HUES64 (cell line): Measurements from ENCODE around the gene TMEM161A. TPM values are rescaled to one million over a fixed set of nuclear protein-coding genes. Genes with fewer than 3 reads are reported as not detected.
A peak's percentile ranks its signal among the peaks of the same experiment; 100 is the strongest.
"Not testable (repeated sequence)": the region's sequence is repeated elsewhere in the genome, so short reads cannot be mapped to it uniquely, and the experiment has no call there.

ENCODE experiments used
- H3K27ac ChIP-seq: 2 replicates; pipeline ENCODE4 v1.7.0; 2013; ENCODE audit warnings: low read depth, low read length, inconsistent platforms
- H3K27me3 ChIP-seq: 2 replicates; pipeline ENCODE4 v1.6.1; 2013; ENCODE audit warnings: mild to moderate bottlenecking, low read length; ENCODE audit not compliant: insufficient read depth
- H3K36me3 ChIP-seq: 2 replicates; pipeline ENCODE4 v1.6.1; 2013; ENCODE audit warnings: mild to moderate bottlenecking, low read length; ENCODE audit not compliant: insufficient read depth
- H3K4me1 ChIP-seq: 2 replicates; pipeline ENCODE4 v1.6.1; 2013; ENCODE audit warnings: mild to moderate bottlenecking, low read length, moderate library complexity; ENCODE audit not compliant: insufficient read depth
- H3K4me3 ChIP-seq: 2 replicates; pipeline ENCODE4 v1.5.1; 2013; ENCODE audit warnings: mild to moderate bottlenecking, low read length, moderate library complexity
- H3K9ac ChIP-seq: 2 replicates; pipeline ENCODE4 v1.6.1; 2013; ENCODE audit warnings: mild to moderate bottlenecking, low read depth, low read length
- H3K9me3 ChIP-seq: 2 replicates; pipeline ENCODE4 v1.6.1; 2013; ENCODE audit warnings: low read depth, low read length; ENCODE audit not compliant: insufficient read depth
- WGBS: fragments of 150-250, 120-280 bp; methylation state at CpG from one replicate; pipeline ENCODE4 v1.1.7; 2013; ENCODE audit warnings: missing lambda C conversion rate; 5-methylcytosine and 5-hydroxymethylcytosine counted together
- polyA plus RNA-seq, 2 experiments: library from polyadenylated mRNA; stranded (reverse); fragments of 50-300 nt; gene quantifications; one replicate each; pipeline ENCODE4 v1.2.3, GENCODE V29; 2013

The TMEM161A gene
- 22.8 TPM for polyA plus RNA-seq (2013, experiment 1 of 2)
- polyA plus RNA-seq (2013, experiment 2 of 2): 24.6 TPM

DNA sequence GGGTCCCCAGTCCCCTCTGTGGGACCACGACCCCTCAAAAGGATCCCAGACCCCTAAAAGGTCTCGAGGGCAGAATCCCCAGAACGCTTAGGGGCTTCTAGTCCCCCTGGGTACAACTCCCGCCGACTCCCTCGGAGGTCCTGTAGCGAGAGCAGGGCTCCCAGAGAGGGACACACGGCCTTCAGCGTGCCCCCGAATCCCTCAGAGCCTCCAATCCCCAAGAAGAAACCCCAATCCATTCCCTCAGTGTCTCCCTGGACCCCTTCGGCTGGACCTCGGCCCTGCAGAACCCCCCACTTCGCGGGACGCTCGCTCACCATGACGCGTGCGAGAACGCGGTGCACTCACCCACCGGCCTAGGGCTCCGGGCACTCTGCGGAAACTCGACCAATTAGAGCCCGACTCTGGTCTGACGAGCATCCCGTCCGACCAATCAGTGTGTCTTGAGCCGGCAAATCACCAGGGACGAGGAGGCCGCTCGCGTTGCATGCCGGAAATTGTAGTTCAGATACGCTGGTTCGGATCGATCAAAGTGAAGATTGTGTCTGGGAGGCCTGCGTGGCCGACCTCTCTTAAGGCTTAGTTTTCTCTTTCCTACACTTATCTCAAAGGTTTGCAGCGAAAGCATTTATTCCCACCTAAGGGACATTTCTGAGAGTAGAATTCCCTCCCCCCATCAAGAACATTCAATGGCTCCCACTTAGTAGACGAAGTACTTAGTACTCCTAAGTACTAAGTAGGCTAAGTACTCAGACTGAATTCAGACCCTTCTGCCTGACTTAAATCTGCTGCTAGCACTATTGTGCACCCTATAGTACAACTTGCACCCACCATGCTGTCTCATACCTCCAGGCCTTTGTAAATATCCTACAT, at the start of gene TMEM161A:
Gene TMEM161A (minus strand): TSS at position 370 of the 873 bp plus-strand sequence. CDS start 50 bp downstream, at position 320.
- H3K4me3 ChIP-seq: peak within 1 kb of the TSS; percentile 83
- 0 out of 2 replicates have a peak, but pooled peaks cover 3% of the 10 kb centered on the region for H3K4me1 ChIP-seq
- 3% methylated on average over 42 of the region's 42 CpGs for WGBS
- H3K9me3 ChIP-seq: no peaks in the 10 kb centered on the region
- H3K27ac ChIP-seq: no peak within 1 kb of the TSS; the same call in 1 of the 2 replicates
- H3K27me3 ChIP-seq: peaks cover 7% of the 10 kb centered on the region
- H3K36me3 ChIP-seq: no peaks in the 10 kb centered on the region
- H3K9ac ChIP-seq: peak within 1 kb of the TSS; percentile 82

DNA sequence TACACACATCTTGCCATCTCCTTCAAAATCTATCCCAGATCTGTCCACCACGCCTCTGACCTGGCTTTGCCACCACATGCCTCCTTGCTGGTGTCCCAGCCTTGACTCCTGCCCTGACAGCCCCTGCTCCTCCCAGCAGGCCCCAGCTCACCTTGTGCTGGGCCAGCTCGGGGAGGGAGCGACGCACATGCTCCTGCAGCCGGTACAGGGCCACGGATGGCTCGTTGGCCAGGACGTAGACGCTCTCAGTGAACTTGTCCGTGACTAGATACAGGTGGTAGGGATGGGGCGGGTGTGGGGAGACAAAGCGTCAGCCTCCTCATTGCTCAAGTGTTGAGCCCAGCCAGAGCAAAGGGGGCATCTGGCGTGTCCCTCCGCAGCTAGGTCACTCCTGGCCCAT, 48.5 kb upstream of the TMEM161A start:
- no peak overlapping the region for H3K9ac ChIP-seq
- WGBS: 96% methylated on average over 14 of the region's 14 CpGs
- no peak overlapping the region for H3K27ac ChIP-seq
- H3K4me3 ChIP-seq: no peak overlapping the region
- peaks cover 9% of the 10 kb centered on the region for H3K36me3 ChIP-seq
- no peaks in the 10 kb centered on the region for H3K9me3 ChIP-seq
- no peaks in the 10 kb centered on the region for H3K27me3 ChIP-seq
- no peaks in the 10 kb centered on the region for H3K4me1 ChIP-seq

DNA sequence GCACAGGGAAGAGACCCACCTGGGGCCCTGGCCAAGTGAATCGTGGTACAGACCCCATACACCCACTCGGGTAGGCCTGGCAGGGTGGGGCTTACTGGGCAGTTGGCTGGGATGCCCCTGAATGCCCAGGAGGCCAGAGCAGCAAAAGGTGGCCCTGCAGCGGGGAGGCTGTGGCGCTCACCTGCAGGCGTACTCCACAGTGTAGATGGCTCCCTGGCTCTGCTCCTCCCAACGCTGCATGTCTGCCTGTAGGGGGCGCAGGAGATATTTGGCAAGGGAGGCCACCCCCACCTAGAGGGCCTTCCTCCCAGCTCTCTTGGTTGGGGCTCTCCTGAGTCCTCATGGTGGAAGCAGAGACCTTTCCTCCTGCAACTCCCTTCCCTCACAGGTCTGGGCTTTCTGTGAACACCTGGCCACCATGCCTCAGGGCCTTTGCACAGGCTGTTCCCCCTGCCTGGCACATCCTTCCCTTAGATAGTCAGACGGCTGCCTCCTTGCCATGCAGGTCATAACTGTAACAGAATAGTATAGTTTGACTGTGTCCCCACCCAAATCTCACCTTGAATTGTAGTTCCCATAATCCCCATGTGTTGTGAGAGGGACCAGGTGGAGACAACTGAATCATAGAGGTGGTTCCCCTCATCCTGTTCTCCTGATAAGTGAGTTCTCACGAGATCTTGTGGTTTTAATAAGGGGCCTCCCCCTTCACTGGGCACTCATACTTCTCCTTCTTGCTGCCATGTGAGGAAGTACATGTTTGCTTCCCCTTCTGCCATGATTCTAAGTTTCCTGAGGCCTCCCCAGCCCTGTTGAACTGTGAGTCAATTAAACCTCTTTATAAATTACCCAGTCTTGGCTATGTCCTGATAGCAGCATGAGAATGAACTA, 47.8 kb upstream of the TMEM161A start:
- Histone ChIP-seq H3K9me3 (no peaks in the 10 kb centered on the region), H3K27me3 (no peaks in the 10 kb centered on the region), H3K36me3 (peaks cover 10% of the 10 kb centered on the region), H3K27ac (no peak overlapping the region), H3K4me3 (no peak overlapping the region), H3K9ac (no peak overlapping the region), H3K4me1 (no peaks in the 10 kb centered on the region)
- WGBS: 55% methylated on average over 9 of the region's 9 CpGs

DNA sequence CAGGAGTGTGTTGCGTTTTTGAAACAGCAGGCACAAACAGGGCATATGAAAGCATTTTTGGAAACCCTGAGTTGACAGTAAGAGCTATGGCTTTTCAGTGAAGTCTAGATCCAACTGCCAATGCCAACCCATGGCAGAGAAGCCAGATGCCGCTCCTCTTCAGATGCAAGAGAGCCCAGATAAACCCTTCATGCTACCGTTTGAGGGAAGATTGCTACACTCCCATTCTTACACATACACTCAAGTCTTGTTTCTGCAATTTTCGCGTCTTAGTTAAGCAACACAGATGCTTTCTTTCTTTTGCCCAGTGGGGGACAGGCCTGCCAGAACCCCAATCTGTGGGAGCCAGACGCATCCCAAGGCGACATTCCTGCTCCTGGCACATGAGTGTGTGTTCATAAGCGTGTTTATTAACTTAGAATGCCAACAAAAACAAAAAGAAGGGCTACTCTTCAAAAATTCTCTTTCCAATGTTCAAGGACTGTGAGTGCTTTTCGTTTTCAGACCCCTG, 43.3 kb upstream of the TMEM161A start:
- peaks cover 10% of the 10 kb centered on the region for H3K36me3 ChIP-seq
- no peaks in the 10 kb centered on the region for H3K9me3 ChIP-seq
- WGBS: 95% methylated on average over 9 of the region's 9 CpGs
- H3K27ac ChIP-seq: no peak overlapping the region
- no peak overlapping the region for H3K9ac ChIP-seq
- no peaks in the 10 kb centered on the region for H3K27me3 ChIP-seq
- no peaks in the 10 kb centered on the region for H3K4me1 ChIP-seq
- no peak overlapping the region for H3K4me3 ChIP-seq

DNA sequence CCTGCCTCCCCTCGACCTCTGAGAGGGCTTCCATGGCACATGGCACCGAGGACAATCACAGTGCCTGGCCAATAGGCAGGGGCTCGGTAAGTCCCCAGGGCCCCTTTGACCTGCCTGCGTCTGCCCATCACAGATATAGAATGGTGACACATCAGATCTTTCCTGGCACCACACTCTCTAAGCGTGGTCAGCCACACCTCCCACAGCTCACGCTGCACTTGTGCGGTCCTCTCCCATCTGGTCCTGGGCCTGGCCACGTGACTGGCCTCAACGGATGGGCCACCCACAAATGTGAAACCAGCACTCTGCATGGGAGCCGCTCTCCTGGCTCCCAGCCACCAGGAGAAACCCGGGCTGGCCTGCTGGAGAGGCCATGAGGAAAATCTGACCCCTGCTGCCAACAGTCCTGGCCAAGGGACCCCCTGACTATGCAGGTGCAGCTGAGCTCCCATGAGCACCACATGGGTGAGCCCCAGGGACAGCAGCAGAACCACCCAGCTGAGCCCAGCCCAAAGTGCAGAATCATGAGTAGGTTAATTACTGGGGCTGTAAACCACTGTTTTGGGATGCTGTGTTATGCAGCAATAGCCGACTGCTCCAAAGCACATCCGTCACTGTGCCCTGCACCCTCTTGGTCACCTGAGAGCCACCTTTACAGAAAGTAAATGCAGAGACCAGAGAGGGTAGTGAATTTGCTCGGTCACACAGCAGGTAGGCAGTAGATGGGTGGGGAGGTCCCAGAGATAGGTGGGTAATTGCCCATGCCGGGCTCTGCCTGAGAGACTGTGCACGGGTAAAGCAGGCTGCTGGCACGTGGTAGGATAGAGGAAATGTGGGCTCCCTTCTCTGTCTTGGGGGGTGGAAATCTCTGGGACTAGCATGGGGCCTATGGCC, 41.5 kb upstream of the TMEM161A start:
- no peak overlapping the region for H3K27ac ChIP-seq
- WGBS: 92% methylated on average over 17 of the region's 17 CpGs
- no peak overlapping the region for H3K4me3 ChIP-seq
- H3K9me3 ChIP-seq: no peaks in the 10 kb centered on the region
- H3K9ac ChIP-seq: no peak overlapping the region; the same call in 1 of the 2 replicates
- H3K4me1 ChIP-seq: no peaks in the 10 kb centered on the region
- H3K36me3 ChIP-seq: peaks cover 10% of the 10 kb centered on the region
- no peaks in the 10 kb centered on the region for H3K27me3 ChIP-seq

DNA sequence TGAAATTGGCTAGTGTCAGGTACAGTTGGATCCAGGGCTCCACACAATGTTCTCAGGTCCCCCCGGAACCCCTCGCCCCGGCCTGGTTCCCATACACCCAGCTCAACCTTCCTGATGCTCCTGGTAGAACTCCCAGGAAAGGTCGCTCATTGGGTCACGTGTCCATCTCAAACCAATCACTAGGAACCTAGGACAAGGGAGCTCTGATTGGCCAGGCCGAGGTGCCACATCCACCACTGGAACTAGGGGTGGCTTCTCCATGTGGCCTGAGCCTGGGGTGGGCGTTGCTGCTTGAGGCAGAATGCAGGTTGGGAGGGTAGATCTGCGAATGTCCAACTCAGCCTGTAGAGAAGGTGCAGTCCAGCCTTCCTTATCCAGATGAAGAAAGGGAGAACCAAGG, 38.7 kb upstream of the TMEM161A start:
- Histone ChIP-seq H3K27ac (no peak overlapping the region), H3K9ac (no peak overlapping the region)
- whole genome bisulfite sequencing: 87% methylated on average over 8 of the region's 8 CpGs

DNA sequence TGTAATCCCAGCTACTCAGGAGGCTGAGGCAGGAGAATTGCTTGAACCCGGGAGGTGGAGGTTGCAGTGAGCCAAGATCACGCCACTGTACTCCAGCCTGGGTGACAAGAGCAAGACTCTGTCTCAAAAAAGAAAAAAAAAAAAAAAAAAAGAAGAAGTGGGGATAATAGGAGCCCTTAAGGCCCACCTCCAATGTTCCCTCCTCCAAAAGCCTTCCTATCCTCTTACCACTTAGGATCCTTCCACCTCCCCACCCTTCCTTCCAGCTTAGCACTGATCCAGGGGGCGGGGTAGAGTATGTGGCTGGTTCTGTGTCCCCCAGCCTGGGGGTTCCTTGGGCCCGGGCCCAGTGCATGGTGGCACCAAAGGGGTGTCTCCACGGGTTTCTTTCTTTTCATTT, 35.0 kb upstream of the TMEM161A start:
- not testable (repeated sequence) for H3K27ac ChIP-seq
- 88% methylated on average over 4 of the region's 5 CpGs for WGBS

More for the DNA sequence above, 38.7 kb upstream of the TMEM161A start:
- Histone ChIP-seq H3K27me3 (no peaks in the 10 kb centered on the region), H3K4me3 (no peak overlapping the region), H3K4me1 (no peaks in the 10 kb centered on the region; the same call in 1 of the 2 replicates), H3K36me3 (peaks cover 3% of the 10 kb centered on the region), H3K9me3 (no peaks in the 10 kb centered on the region)

DNA sequence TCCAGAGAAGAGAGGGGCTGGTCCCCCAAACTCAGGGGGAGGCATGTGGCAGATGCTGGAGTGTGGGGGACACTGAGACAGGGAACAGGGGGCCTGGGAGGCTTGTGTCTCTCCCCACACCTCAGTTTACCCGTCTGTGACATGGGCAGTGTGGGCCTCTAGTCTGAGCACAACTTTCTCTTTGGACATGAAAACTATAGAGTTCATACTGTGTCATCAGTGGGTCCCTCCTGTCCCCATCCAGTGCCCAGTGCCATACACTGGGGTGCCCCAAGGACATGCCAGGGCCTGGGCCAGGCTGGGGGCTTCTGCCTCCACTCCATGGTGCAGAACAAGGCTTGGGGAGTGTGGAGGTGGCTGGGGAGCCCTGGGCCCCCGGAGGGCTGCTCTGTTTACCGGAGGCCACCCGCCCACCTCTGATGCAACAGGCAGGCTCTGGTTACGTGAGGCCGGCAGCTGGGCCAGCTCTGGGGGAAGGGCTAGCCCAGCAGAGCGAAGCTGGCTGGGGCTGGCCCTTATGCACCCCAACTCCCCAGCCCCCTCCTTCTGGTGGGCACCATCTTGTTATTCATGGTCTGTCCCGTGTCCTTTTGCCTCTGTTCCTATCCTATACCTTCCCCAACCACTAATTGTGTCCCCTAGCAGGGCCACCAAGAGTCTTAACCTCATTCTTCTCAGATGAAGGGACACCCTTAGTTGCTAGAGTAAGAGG, 33.7 kb upstream of the TMEM161A start:
- no peaks in the 10 kb centered on the region for H3K36me3 ChIP-seq
- no peak overlapping the region for H3K4me3 ChIP-seq
- WGBS: 67% methylated on average over 8 of the region's 8 CpGs
- H3K27ac ChIP-seq: no peak overlapping the region
- H3K27me3 ChIP-seq: peaks cover 26% of the 10 kb centered on the region
- no peaks in the 10 kb centered on the region for H3K9me3 ChIP-seq
- no peak overlapping the region for H3K9ac ChIP-seq
- no peaks in the 10 kb centered on the region; the same call in 1 of the 2 replicates for H3K4me1 ChIP-seq

More for the DNA sequence above, 35.0 kb upstream of the TMEM161A start:
- H3K27me3 ChIP-seq: peaks cover 26% of the 10 kb centered on the region
- not testable (repeated sequence) for H3K9ac ChIP-seq, H3K4me3 ChIP-seq, H3K36me3 ChIP-seq, H3K4me1 ChIP-seq, H3K9me3 ChIP-seq

DNA sequence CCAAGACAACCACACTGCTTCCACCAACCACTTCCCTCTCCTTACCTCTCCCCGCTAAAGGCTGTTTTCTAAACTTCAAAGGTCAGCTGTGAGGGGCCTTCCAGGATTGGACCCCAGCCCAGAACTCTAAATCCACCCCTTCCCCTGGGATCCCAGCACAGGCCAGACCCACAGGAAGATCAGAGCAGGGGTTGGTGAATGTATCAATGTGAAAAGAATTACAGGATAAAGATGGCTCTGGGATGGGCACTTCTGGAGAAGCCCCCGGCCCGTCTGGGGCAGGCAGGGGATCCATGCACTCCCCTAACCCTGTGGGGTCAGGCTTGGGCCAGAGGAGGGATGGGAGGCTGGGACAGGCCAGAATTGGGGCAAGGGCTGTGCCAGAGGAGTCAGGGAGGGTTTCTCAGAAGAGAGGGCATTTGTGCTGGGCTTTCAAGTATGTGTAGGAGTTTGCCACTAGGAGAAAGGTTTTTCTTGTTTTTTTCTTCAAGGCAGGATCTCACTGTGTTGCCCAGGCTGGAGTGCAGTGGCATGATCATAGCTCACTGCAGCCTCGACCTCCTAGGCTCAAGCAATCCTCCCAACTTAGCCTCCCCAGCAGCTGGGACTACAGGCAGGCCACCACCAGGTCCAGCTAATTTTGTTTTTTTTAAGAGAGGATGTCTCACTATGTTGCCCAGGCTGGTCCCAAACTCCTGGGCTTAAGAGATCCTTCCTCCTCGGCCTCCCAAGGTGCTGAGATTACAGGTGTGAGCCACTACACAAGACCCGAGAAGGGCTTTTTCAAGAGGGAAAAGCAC, 32.8 kb upstream of the TMEM161A start:
- WGBS: 87% methylated on average over 6 of the region's 6 CpGs
- Histone ChIP-seq H3K4me1 (no peaks in the 10 kb centered on the region; the same call in 1 of the 2 replicates), H3K9me3 (no peaks in the 10 kb centered on the region), H3K36me3 (no peaks in the 10 kb centered on the region), H3K4me3 (no peak overlapping the region; the same call in 1 of the 2 replicates), H3K27ac (no peak overlapping the region), H3K9ac (no peak overlapping the region), H3K27me3 (peaks cover 26% of the 10 kb centered on the region)
